ENCODE data around the gene TMPRSS9.

Gene TMPRSS9

GRCh38 chr19:2359992-2360685 is at the start of gene TMPRSS9:
TMPRSS9 (plus strand) TSS chr19:2360265; CDS start chr19:2389786, 29,521 bp downstream.
- no peak for FAIRE-seq

- no peak for FAIRE-seq
Measured at GRCh38 chr19:2311093-2311492, 49.0 kb upstream of the TMPRSS9 start.

GRCh38 chr19:2312820-2313501 is 47.1 kb upstream of the TMPRSS9 start:
- FAIRE-seq = no peak

- FAIRE-seq = no peak
Measured at GRCh38 chr19:2315121-2315817, 44.8 kb upstream of the TMPRSS9 start.

- no peak for FAIRE-seq
Measured at GRCh38 chr19:2315818-2316353, 44.2 kb upstream of the TMPRSS9 start.

GRCh38 chr19:2317300-2317699 is 42.8 kb upstream of the TMPRSS9 start:
- FAIRE-seq = no peak

GRCh38 chr19:2317756-2318155 is 42.3 kb upstream of the TMPRSS9 start:
- FAIRE-seq = no peak

- no peak for FAIRE-seq
Measured at GRCh38 chr19:2318923-2319322, 41.1 kb upstream of the TMPRSS9 start.

- no peak for FAIRE-seq
Measured at GRCh38 chr19:2319551-2319950, 40.5 kb upstream of the TMPRSS9 start.

GRCh38 chr19:2320049-2320448 is 40.0 kb upstream of the TMPRSS9 start:
- FAIRE-seq = no peak

- FAIRE-seq = no peak
Measured at GRCh38 chr19:2320939-2321338, 39.1 kb upstream of the TMPRSS9 start.

GRCh38 chr19:2321565-2322283 is 38.3 kb upstream of the TMPRSS9 start:
- FAIRE-seq = no peak

- FAIRE-seq = no peak
Measured at GRCh38 chr19:2323707-2324106, 36.4 kb upstream of the TMPRSS9 start.

- no peak for FAIRE-seq
Measured at GRCh38 chr19:2324220-2324948, 35.7 kb upstream of the TMPRSS9 start.

GRCh38 chr19:2325281-2326046 is 34.6 kb upstream of the TMPRSS9 start:
- no peak for FAIRE-seq

GRCh38 chr19:2326699-2327360 is 33.2 kb upstream of the TMPRSS9 start:
- FAIRE-seq = no peak

- no peak for FAIRE-seq
Measured at GRCh38 chr19:2327773-2328400, 32.2 kb upstream of the TMPRSS9 start.

- FAIRE-seq = no peak
Measured at GRCh38 chr19:2328401-2329148, 31.5 kb upstream of the TMPRSS9 start, which contains the start of the genes LSM7 and SPPL2B. LSM7 (minus strand) TSS chr19:2328586; CDS start chr19:2328566, 20 bp downstream. SPPL2B (plus strand) TSS chr19:2328684; CDS start chr19:2328710, 26 bp downstream.

- no peak for FAIRE-seq
Measured at GRCh38 chr19:2329149-2329478, 31.0 kb upstream of the TMPRSS9 start.
